Skeletal muscle satellite cell (primary cell): ENCODE results near the gene COL24A1.
"Not testable (repeated sequence)": the region's sequence is repeated elsewhere in the genome, so short reads cannot be mapped to it uniquely, and the experiment has no call there.

ENCODE experiments used
- H3K27me3 ChIP-seq: 2 replicates; pipeline ENCODE4 v1.7.0; 2013; ENCODE audit warnings: low read length; ENCODE audit not compliant: control insufficient read depth, insufficient read depth
- H3K36me3 ChIP-seq: 2 replicates; pipeline ENCODE4 v1.7.0; 2013; ENCODE audit warnings: mild to moderate bottlenecking, control low read depth, low read length; ENCODE audit not compliant: insufficient read depth
- H3K4me1 ChIP-seq: 2 replicates; pipeline ENCODE4 v1.7.0; 2013; ENCODE audit warnings: low read length; ENCODE audit not compliant: control insufficient read depth, insufficient read depth
- H3K4me2 ChIP-seq: 2 replicates; pipeline ENCODE4 v1.7.0; 2013; ENCODE audit warnings: mild to moderate bottlenecking, low read length
- H3K4me3 ChIP-seq: 2 replicates; pipeline ENCODE4 v1.7.0; 2013; ENCODE audit warnings: low read length
- H3K9ac ChIP-seq: 2 replicates; pipeline ENCODE4 v1.7.0; 2013; ENCODE audit warnings: mild to moderate bottlenecking, low read depth, low read length, moderate library complexity
- H3K9me3 ChIP-seq: replicated peaks from 2 replicates; pipeline ENCODE4 v1.7.0; 2013; ENCODE audit warnings: mild to moderate bottlenecking, control low read depth, low read length

The COL24A1 gene

GRCh38 chr1:86110451-86111129 lies 46.0 kb downstream of the COL24A1 start:
- Histone ChIP-seq H3K36me3 (no peaks in the 10 kb centered on the region), H3K4me3 (no peak overlapping the region), H3K9ac (no peak overlapping the region), H3K4me2 (no peak overlapping the region), H3K9me3 (no peaks in the 10 kb centered on the region), H3K4me1 (no peaks in the 10 kb centered on the region), H3K27me3 (no peaks in the 10 kb centered on the region)

- H3K4me2 ChIP-seq: no peak overlapping the region
- no peaks in the 10 kb centered on the region for H3K9me3 ChIP-seq
- H3K36me3 ChIP-seq: no peaks in the 10 kb centered on the region
- no peaks in the 10 kb centered on the region for H3K4me1 ChIP-seq
- H3K27me3 ChIP-seq: peaks cover 4% of the 10 kb centered on the region
- no peak overlapping the region for H3K9ac ChIP-seq
- no peak overlapping the region for H3K4me3 ChIP-seq
These were observed 51.1 kb downstream of the COL24A1 start for GRCh38 chr1:86105533-86105866.

- Histone ChIP-seq H3K9me3 (no peaks in the 10 kb centered on the region), H3K4me3 (no peak overlapping the region), H3K27me3 (peaks cover 4% of the 10 kb centered on the region), H3K4me2 (no peak overlapping the region), H3K4me1 (no peaks in the 10 kb centered on the region), H3K36me3 (no peaks in the 10 kb centered on the region), H3K9ac (no peak overlapping the region)
These were observed 51.7 kb downstream of the COL24A1 start for GRCh38 chr1:86104606-86105532.

- Histone ChIP-seq H3K9ac (no peak overlapping the region), H3K9me3 (no peaks in the 10 kb centered on the region), H3K27me3 (peaks cover 4% of the 10 kb centered on the region), H3K4me1 (no peaks in the 10 kb centered on the region), H3K36me3 (no peaks in the 10 kb centered on the region), H3K4me2 (no peak overlapping the region), H3K4me3 (no peak overlapping the region)
These were observed 55.0 kb downstream of the COL24A1 start for GRCh38 chr1:86101616-86102015.

- Histone ChIP-seq H3K4me3 (no peak overlapping the region), H3K4me1 (no peaks in the 10 kb centered on the region), H3K9me3 (no peaks in the 10 kb centered on the region), H3K4me2 (no peak overlapping the region), H3K36me3 (no peaks in the 10 kb centered on the region), H3K27me3 (peaks cover 4% of the 10 kb centered on the region), H3K9ac (no peak overlapping the region)
These were observed 56.2 kb downstream of the COL24A1 start for GRCh38 chr1:86100401-86100800.

GRCh38 chr1:86089765-86090164 lies 66.8 kb downstream of the COL24A1 start:
- Histone ChIP-seq H3K9me3 (no peaks in the 10 kb centered on the region), H3K4me1 (no peaks in the 10 kb centered on the region), H3K4me2 (no peak overlapping the region), H3K27me3 (no peaks in the 10 kb centered on the region), H3K9ac (no peak overlapping the region), H3K36me3 (no peaks in the 10 kb centered on the region), H3K4me3 (no peak overlapping the region)

GRCh38 chr1:86085741-86086409 lies 70.7 kb downstream of the COL24A1 start:
- Histone ChIP-seq H3K4me1 (no peaks in the 10 kb centered on the region), H3K27me3 (no peaks in the 10 kb centered on the region), H3K9ac (no peak overlapping the region), H3K4me2 (no peak overlapping the region), H3K9me3 (no peaks in the 10 kb centered on the region), H3K4me3 (no peak overlapping the region), H3K36me3 (no peaks in the 10 kb centered on the region)

GRCh38 chr1:86084998-86085397 lies 71.6 kb downstream of the COL24A1 start:
- Histone ChIP-seq H3K27me3 (no peaks in the 10 kb centered on the region), H3K4me1 (no peaks in the 10 kb centered on the region), H3K36me3 (no peaks in the 10 kb centered on the region), H3K4me3 (no peak overlapping the region), H3K9ac (no peak overlapping the region), H3K9me3 (no peaks in the 10 kb centered on the region), H3K4me2 (no peak overlapping the region)

- no peak overlapping the region for H3K4me3 ChIP-seq
- H3K36me3 ChIP-seq: no peaks in the 10 kb centered on the region
These were observed 74.4 kb downstream of the COL24A1 start for GRCh38 chr1:86082183-86082582.

GRCh38 chr1:86072474-86072873 lies 84.1 kb downstream of the COL24A1 start:
- H3K4me3 ChIP-seq, H3K4me2 ChIP-seq, H3K27me3 ChIP-seq, H3K9ac ChIP-seq, H3K9me3 ChIP-seq, H3K36me3 ChIP-seq: not testable (repeated sequence)
- H3K4me1 ChIP-seq: peaks cover 22% of the 10 kb centered on the region

More at GRCh38 chr1:86082183-86082582, 74.4 kb downstream of the COL24A1 start:
- H3K27me3 ChIP-seq: no peaks in the 10 kb centered on the region
- no peak overlapping the region for H3K9ac ChIP-seq
- no peaks in the 10 kb centered on the region for H3K4me1 ChIP-seq
- H3K4me2 ChIP-seq: no peak overlapping the region
- no peaks in the 10 kb centered on the region for H3K9me3 ChIP-seq

- peaks cover 22% of the 10 kb centered on the region for H3K4me1 ChIP-seq
- not testable (repeated sequence) for H3K36me3 ChIP-seq, H3K4me2 ChIP-seq, H3K9me3 ChIP-seq, H3K4me3 ChIP-seq, H3K27me3 ChIP-seq, H3K9ac ChIP-seq
These were observed 84.7 kb downstream of the COL24A1 start for GRCh38 chr1:86071870-86072269.
